HG03457 (cell line): ENCODE data around the gene TAS2R3.
"Not testable (repeated sequence)": the region's sequence is repeated elsewhere in the genome, so short reads cannot be mapped to it uniquely, and the experiment has no call there.

Experiments
- ATAC-seq: cut with Tn5 transposase; IDR thresholded peaks from one replicate; pipeline ENCODE4 v1.9.1; 2021; ENCODE audit warnings: moderate number of reproducible peaks; ENCODE audit not compliant: unreplicated experiment

The TAS2R3 gene, protein sequence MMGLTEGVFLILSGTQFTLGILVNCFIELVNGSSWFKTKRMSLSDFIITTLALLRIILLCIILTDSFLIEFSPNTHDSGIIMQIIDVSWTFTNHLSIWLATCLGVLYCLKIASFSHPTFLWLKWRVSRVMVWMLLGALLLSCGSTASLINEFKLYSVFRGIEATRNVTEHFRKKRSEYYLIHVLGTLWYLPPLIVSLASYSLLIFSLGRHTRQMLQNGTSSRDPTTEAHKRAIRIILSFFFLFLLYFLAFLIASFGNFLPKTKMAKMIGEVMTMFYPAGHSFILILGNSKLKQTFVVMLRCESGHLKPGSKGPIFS

DNA sequence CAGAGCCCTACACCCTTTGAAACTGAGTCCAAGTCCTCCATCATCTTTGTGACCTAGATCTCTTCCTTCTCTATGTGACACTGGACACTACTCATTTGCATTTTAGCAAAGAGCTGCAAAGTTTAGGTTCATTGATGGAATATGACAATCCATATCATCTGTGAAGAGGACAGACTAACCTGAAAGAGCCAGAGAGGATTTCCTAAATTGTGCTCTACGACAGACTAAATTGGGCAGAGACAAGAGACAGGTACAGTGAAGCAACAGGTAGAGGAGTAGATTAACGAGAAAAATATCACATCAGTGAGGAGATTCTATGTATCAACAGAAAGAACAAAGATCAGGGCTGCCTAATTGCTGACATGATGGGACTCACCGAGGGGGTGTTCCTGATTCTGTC is at the start of gene TAS2R3:
TSS of gene TAS2R3 (plus strand) at position 301 of the 400 bp plus-strand sequence. CDS start at position 363, 62 bp downstream.
- no peak for ATAC-seq

- no peak for ATAC-seq
Measured at GRCh38 chr7:141714571-141714970, 49.3 kb upstream of the TAS2R3 start.

GRCh38 chr7:141715018-141715417 is 48.9 kb upstream of the TAS2R3 start:
- ATAC-seq: no peak

- no peak for ATAC-seq
Measured at GRCh38 chr7:141715794-141716689, 47.9 kb upstream of the TAS2R3 start.

- ATAC-seq: no peak
Measured at GRCh38 chr7:141717450-141717849, 46.4 kb upstream of the TAS2R3 start.

- no peak for ATAC-seq
Measured at GRCh38 chr7:141722529-141722928, 41.4 kb upstream of the TAS2R3 start.

GRCh38 chr7:141729020-141729419 is 34.9 kb upstream of the TAS2R3 start:
- ATAC-seq: no peak

- no peak for ATAC-seq
Measured at GRCh38 chr7:141731476-141732149, 32.3 kb upstream of the TAS2R3 start.

GRCh38 chr7:141737118-141737835 is 26.6 kb upstream of the TAS2R3 start:
- no peak for ATAC-seq

DNA sequence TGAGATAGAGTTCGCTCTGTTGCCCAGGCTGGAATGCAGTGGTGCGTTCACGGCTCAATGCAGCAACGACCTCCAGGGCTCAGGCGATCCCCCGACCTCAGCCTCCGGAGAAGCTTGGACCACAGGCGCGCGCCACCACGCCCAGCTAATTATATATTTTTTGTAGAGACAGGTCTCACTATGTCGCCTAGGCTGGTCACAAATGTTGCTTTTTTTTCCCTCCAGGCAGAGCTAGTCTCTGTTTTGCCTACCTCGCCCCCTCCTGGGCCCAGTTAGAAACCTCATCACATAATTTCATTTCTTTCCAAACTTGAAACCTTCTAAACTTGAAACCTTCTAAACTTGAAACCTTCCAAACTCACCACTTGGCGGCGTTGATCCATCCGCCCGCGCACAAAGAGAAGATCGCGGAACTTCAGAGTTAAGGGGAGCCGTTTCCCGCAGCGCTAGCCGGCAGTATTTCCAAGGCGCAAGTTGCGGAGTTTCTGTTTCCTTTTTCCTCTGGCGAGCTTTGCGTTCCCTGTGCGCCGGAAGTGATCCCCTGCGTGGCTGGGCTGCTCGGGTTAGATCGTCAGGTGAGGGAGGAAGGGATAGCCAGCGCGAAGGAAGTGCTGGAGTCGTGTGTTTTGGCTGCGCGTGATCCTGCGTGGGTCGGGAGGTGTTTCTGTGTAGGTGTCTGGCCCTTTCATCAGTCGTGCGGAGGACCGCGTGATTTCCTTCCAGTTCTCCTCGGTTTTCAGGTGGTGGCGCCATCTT is 25.9 kb upstream of the TAS2R3 start, which contains the start of gene SSBP1:
TSS of gene SSBP1 (plus strand) at position 523 of the 756 bp plus-strand sequence. CDS start 809 bp downstream, outside the sequence.
- ATAC-seq: peak; percentile 77

GRCh38 chr7:141738592-141739013 is 25.3 kb upstream of the TAS2R3 start:
- ATAC-seq: peak; percentile 31

- no peak for ATAC-seq
Measured at GRCh38 chr7:141739250-141739649, 24.6 kb upstream of the TAS2R3 start.

- ATAC-seq: no peak
Measured at GRCh38 chr7:141742229-141742628, 21.7 kb upstream of the TAS2R3 start.

DNA sequence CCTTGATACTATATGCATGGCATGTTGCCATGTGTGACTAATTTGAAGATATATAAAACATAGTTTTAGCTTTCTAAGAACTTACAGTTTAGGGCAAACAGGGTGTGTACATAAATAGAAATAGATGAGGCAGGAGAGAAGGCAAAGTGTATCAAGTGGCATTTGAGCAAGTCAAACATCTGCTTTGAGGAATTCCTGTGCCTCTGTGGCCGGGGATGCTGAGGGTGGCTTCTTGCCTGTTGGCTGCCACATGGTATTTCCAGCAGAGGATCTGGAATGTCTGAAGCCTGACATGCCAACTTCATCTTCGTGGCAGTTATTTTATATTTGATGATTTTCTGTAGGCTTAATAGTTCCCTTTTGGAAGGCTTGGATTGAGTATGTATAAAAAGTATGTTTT is 19.8 kb upstream of the TAS2R3 start:
- ATAC-seq: no peak

- no peak for ATAC-seq
Measured at GRCh38 chr7:141748396-141748795, 15.5 kb upstream of the TAS2R3 start.

GRCh38 chr7:141751904-141752303 is 12.0 kb upstream of the TAS2R3 start:
- not testable (repeated sequence) for ATAC-seq

- ATAC-seq: no peak
Measured at GRCh38 chr7:141752634-141753033, 11.3 kb upstream of the TAS2R3 start.

DNA sequence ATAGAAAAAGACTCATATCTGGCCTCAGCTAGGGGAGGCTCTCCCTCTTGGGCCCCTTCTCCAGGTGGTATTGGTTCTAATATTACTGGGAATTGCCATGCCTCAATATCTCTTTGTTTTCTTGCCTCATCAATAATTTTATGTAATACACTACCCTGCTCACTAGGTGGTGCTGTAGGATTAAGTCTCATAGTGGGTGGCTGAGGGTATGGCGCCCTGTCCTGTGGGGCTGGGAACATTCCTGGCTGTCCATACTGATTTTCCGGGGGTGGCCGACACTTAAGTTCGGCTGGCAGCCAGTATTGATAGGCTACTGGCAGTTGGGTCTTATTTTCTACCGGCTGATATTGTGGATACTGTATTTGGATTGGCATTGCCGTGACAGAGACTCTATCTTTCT is 9.0 kb upstream of the TAS2R3 start:
- no peak for ATAC-seq

DNA sequence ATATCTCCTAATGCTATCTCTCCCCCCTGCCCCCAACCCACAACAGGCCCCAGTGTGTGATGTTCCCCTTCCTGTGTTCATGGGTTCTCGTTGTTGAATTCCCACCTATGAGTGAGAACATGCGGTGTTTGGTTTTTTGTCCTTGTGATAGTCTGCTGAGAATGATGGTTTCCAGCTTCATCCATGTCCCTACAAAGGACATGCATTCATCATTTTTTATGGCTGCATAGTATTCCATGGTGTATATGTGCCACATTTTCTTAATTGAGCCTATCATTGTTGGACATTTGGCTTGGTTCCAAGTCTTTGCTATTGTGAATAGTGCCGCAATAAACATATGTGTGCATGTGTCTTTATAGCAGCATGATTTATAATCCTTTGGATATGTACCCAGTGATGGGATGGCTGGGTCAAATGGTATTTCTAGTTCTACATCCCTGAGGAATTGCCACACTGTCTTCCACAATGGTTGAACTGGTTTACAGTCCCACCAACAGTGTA is 6.2 kb downstream of the TAS2R3 start:
- ATAC-seq: not testable (repeated sequence)

DNA sequence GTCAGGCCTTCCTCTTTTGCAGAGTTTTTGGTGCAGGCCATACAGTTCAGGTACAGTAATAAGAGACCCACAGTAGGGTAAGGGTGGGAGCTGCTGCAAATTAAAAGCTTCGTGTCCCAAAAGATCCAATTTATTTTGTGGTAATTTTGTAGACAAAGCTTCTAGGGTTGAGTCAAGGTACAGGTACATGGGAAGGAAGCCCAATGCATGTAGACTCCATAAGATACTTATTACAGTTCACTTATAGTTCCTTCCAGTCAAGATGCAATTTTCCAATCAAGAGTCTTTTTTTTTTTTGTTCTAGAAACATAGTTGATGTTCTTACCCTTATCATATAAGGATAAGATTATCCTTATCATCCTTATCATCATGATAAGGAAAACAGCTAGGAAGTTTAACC is 12.5 kb downstream of the TAS2R3 start, which contains the start of gene TAS2R4:
TSS of gene TAS2R4 (plus strand) at position 301 of the 400 bp plus-strand sequence. CDS start 1,815 bp downstream, outside the sequence.
- no peak for ATAC-seq
